PC-9 (cell line): ENCODE data around the gene DAB1.

Source experiments
- CTCF ChIP-seq: fragments of 200-600 bp; sonication (generic); conservative IDR thresholded peaks from 2 replicates; pipeline ENCODE4 v1.6.1; 2017; ENCODE audit warnings: mixed run types, antibody characterized with exemption, mild to moderate bottlenecking, moderate library complexity
- EZH2 ChIP-seq: fragments of 200-600 bp; sonication (generic); IDR thresholded peaks from 2 replicates; pipeline ENCODE4 v1.8.0; 2017; ENCODE audit warnings: antibody characterized with exemption, low read depth

GRCh38 chr1:57279909-57280666 lies 143.8 kb downstream of the DAB1 start:
- TF ChIP-seq CTCF, result no peak
- TF ChIP-seq EZH2, result no peak
